Mucosa of stomach (tissue), 1 donor: ENCODE data around the gene PIGU.

Source experiments
- H3K27me3 ChIP-seq: one replicate; pipeline ENCODE4 v1.7.0; 2013; ENCODE audit warnings: mild to moderate bottlenecking, low read length; ENCODE audit not compliant: control insufficient read depth, insufficient read depth
- H3K36me3 ChIP-seq: one replicate; pipeline ENCODE4 v1.7.0; 2013; ENCODE audit warnings: low read length; ENCODE audit not compliant: control insufficient read depth, insufficient read depth
- H3K4me1 ChIP-seq: one replicate; pipeline ENCODE4 v1.7.0; 2013; ENCODE audit warnings: mild to moderate bottlenecking, low read length; ENCODE audit not compliant: control insufficient read depth, insufficient read depth
- H3K4me3 ChIP-seq: one replicate; pipeline ENCODE4 v1.7.0; 2013; ENCODE audit warnings: low read length
- H3K9ac ChIP-seq: one replicate; pipeline ENCODE4 v1.7.0; 2013; ENCODE audit warnings: mild to moderate bottlenecking, low read length, moderate library complexity
- H3K9me3 ChIP-seq: one replicate; pipeline ENCODE4 v1.7.0; 2013; ENCODE audit warnings: mild to moderate bottlenecking, low read length, moderate library complexity; ENCODE audit not compliant: control insufficient read depth
- donor health status: Pancreatic carcinoma.

The PIGU gene

DNA sequence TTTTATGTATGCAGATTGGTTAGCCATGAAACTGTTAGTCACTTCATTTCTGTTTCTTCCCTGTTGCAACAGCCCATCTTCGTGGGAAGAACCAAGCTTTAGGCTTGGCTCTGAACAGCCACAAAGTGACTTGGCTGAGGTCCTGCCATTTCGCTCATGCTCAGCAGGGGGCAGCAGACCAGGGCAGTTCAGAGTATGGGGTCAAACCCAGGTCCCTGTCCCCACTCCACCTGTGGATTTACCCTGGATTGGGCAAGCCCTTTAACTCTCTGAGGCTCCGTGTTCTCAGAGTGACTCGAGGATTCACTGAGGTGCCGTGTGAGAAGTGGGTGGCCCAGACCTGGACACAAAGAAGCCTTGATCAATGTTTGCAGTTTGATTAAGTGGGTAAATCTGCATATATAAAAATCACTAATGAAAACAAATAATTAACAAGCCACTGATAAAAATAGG, 138.2 kb downstream of the PIGU start:
- no peak overlapping the region for H3K9ac ChIP-seq
- no peaks in the 10 kb centered on the region for H3K9me3 ChIP-seq
- H3K4me3 ChIP-seq = no peak overlapping the region
- peaks cover 27% of the 10 kb centered on the region for H3K36me3 ChIP-seq
- H3K4me1 ChIP-seq = no peaks in the 10 kb centered on the region
- H3K27me3 ChIP-seq = no peaks in the 10 kb centered on the region

DNA sequence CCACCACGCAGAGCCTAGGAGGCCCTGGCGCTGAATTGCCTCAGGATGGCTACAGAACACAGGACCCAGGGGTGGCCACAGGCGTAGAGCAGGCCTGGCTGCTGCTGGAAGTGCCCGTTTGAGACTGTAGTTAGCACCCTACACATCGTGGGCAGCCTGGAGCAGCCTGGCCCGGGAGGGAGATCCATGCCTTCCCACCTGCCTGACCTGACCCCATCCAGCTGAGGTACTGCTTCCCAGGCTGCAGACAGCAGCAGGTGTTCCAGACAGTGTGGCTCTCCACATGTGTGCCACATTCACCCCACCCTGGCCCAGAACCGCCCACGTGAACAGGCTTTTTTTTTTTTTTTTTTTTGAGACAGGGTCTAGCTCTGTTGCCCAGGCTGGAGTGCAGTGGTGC, 139.2 kb downstream of the PIGU start:
- H3K36me3 ChIP-seq = peaks cover 27% of the 10 kb centered on the region
- H3K4me3 ChIP-seq = no peak overlapping the region
- H3K27me3 ChIP-seq = no peaks in the 10 kb centered on the region
- H3K9ac ChIP-seq = no peak overlapping the region
- no peaks in the 10 kb centered on the region for H3K4me1 ChIP-seq
- no peaks in the 10 kb centered on the region for H3K9me3 ChIP-seq

DNA sequence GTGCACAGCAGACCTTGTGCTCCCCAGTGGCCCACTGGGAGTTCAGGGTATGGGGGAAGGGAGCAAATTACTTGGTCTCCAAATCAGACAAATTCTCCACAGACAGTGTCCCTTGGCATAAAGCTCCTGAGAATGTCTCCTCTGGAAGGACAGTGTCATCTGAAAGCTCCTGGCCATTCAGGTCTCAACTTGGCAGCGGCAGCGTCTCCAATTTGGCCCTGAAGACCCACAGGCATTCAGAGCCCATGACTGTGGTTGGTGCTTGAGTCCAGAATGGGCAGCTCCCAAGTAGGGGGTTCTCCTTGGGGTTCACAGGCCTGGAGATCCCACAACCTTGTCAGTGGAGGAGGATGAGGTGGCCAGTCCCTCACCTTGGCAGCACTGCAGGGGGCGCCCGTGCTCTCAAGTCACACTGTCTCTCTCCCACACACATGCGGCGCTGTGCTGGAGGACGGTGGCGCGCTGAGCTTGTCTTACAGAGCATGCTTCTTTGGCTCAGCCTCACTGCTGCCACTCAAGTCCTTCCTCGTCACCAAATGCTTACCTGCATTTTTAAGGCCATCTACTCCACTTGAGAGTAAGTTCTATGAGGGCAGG, 140.0 kb downstream of the PIGU start:
- Histone ChIP-seq H3K4me3 (no peak overlapping the region), H3K9me3 (no peaks in the 10 kb centered on the region), H3K36me3 (peaks cover 27% of the 10 kb centered on the region)

DNA sequence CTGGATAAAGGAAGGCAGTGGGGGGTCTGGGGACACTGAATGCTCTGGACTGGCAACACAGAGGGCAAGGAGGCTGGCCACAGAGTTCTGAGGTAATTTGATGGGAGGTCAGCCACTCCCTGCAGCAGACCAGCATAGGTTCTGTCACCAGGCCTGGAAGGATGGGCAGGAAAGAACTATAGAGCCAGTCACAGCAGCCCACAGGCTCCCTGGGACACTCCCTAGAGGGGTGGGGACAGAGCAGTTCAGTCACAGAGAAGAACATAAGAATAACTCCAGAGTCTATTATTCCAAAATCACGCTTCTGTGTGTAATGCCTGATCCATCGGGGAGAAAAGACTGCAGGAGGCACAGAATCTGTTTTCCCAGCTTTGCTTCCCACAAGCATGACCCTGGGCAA, 141.0 kb downstream of the PIGU start:
- H3K4me1 ChIP-seq = no peaks in the 10 kb centered on the region
- H3K4me3 ChIP-seq = no peak overlapping the region
- no peak overlapping the region for H3K9ac ChIP-seq
- H3K9me3 ChIP-seq = no peaks in the 10 kb centered on the region
- H3K27me3 ChIP-seq = no peaks in the 10 kb centered on the region
- peaks cover 23% of the 10 kb centered on the region for H3K36me3 ChIP-seq

More for the DNA sequence above, 140.0 kb downstream of the PIGU start:
- no peak overlapping the region for H3K9ac ChIP-seq
- no peaks in the 10 kb centered on the region for H3K4me1 ChIP-seq
- no peaks in the 10 kb centered on the region for H3K27me3 ChIP-seq

DNA sequence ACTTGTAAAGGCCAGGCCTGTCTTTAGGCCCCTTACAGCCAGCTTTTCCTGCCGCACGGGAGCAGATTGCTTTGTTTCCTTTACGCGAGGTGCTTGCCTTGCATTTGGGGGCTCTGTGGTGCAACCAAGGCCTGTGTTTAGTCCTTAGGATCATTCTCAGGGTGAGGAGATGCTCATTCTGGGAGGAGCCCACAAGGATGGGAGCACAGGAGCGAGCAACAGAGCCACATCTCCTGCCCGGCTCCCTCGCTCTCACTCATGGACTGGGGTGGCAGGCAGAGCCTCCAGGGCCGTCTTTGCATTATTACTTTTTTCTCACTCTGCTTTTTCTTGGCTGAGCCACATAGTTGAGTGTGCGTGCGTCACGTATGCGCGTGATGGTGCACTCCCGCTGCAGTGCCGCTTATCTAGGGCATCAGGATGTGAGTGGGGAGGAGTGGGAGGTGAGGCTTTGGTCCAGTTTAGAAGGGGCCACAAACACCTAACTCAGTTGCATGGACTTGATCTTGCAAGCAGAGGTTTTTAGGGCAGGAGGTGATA, 141.5 kb downstream of the PIGU start:
- no peaks in the 10 kb centered on the region for H3K9me3 ChIP-seq
- no peaks in the 10 kb centered on the region for H3K4me1 ChIP-seq
- no peaks in the 10 kb centered on the region for H3K27me3 ChIP-seq
- peaks cover 18% of the 10 kb centered on the region for H3K36me3 ChIP-seq
- no peak overlapping the region for H3K4me3 ChIP-seq
- H3K9ac ChIP-seq = no peak overlapping the region

DNA sequence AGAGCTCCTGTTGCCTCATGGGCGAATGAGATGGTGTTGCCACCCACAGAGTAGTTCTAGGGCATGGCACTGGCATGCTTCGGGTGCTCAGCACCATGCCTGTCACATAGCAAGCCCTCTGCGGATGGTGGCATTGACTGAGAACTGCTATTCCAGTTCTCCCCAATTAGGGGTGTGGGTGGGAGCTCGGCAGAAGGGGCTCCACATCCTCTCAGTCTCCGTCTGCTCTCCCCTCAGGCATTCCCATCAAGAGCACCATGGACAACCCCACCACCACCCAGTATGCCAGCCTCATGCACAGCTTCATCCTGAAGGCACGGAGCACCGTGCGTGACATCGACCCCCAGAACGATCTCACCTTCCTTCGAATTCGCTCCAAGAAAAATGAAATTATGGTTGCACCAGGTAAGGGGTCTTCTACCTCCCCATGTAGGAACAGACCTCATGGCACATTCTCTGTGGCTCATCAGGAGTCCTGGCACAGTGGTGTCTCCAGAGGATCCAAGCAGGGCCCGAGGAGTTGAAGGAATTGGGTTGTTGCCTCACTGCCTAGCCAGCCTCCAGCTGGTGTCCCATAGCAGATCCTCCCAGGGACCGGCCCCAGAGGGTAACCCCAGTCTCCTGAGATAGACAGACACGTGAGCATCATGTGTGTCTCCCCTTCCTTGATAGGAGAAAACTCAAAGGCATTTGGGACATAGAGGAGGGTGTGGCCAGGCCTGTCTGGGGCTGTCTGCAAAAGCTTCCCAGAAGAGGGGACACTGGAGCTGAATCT, 142.3 kb downstream of the PIGU start:
- Histone ChIP-seq H3K9ac (no peak overlapping the region), H3K36me3 (peaks cover 17% of the 10 kb centered on the region), H3K27me3 (no peaks in the 10 kb centered on the region), H3K9me3 (no peaks in the 10 kb centered on the region), H3K4me3 (no peak overlapping the region), H3K4me1 (no peaks in the 10 kb centered on the region)

DNA sequence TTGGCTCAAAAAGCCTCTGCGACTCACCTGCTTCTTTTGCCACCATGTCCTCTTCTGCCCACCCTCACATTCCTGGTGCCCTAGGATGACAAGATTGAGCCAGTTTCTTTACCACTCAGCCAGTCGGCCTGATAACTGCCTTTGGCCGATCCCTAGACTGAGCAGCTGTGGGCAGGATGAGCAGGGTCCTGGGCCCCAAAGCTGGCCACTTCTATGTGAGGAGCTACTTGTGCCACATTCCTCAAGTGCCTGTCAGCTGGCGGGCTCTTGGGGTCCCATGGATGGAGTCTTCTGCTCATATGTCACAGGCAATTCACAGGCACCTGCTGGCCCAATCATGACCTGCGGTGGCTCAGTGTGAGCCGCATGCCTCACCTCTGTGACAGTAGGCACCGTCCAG, 144.1 kb downstream of the PIGU start:
- Histone ChIP-seq H3K4me1 (peaks cover 11% of the 10 kb centered on the region), H3K9me3 (no peaks in the 10 kb centered on the region), H3K9ac (no peak overlapping the region), H3K4me3 (no peak overlapping the region), H3K36me3 (peaks cover 17% of the 10 kb centered on the region), H3K27me3 (no peaks in the 10 kb centered on the region)

DNA sequence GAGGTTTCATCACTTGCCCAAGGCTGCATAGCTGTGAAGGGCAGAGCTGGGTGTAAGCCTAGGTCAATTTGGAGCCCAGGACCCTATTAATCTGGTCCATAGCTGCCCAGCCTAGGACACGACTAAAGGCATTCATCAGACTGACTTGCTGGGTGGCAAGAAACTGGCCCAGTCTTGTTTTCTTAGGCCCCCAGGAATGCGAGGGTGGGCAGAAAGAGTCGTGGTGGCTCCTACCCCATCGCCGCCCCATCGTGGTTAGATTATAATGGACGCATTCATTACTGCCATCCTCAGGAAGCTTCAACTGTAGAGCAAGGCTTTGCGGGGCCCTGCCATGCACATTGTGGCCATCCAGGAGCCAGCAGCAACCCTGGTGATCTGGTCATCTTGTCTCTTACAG, 144.6 kb downstream of the PIGU start:
- peaks cover 16% of the 10 kb centered on the region for H3K4me1 ChIP-seq
- no peak overlapping the region for H3K9ac ChIP-seq

DNA sequence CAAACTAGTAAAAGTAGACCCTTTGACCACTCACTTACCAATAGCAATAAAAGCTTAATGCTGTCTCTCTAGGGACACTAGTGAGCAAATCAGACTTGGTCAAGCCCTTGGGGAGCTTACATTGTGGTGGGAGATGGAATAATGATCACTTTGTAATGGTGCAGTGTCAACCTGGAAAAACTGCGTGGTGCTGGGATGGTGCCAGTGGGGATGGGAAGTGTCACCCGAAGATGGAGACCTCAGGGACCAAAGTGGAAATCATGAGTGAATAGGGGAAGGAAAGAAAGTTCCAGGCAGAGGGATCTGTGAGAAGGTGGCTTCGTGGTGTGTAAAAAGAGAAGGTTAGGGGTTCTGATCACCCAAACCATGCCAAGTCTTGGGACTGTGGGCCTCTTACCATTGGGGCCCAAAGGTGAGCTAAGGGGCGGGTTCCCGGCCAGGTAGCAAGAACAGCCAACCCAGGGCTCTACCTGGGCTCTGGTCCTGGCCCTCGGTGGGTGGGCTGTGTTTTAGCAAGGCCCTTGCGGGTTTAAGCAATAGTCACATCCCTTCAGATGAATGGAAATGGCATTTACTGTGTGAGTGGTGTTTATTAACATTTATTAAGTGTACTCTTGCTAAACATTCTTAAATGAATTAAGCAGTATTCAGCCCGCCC, 145.2 kb downstream of the PIGU start:
- Histone ChIP-seq H3K4me3 (no peak overlapping the region), H3K36me3 (peaks cover 27% of the 10 kb centered on the region), H3K9me3 (no peaks in the 10 kb centered on the region), H3K4me1 (peaks cover 22% of the 10 kb centered on the region), H3K9ac (no peak overlapping the region), H3K27me3 (no peaks in the 10 kb centered on the region)

More for the DNA sequence above, 144.6 kb downstream of the PIGU start:
- Histone ChIP-seq H3K27me3 (no peaks in the 10 kb centered on the region), H3K9me3 (no peaks in the 10 kb centered on the region), H3K4me3 (no peak overlapping the region), H3K36me3 (peaks cover 21% of the 10 kb centered on the region)

DNA sequence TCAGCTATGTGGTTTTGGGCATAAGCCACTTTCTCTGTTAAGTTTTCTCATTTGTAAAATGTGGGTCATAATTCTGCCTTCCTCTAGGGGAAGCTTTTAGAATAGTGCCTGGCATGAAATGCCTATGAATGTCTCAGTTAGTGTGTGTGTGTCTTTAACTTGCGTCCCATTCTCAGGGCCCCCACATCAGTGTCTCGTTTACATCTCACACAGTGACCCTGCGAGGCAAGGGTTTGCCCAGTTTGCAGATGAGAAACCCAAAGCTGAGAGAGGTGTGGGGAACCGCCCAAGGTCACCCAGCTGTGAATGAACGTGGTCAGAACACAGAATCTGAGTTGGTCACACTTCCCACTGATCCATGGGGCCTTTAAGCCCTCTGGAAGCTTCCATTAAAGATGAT, 146.6 kb downstream of the PIGU start:
- Histone ChIP-seq H3K27me3 (no peaks in the 10 kb centered on the region), H3K4me1 (peaks cover 35% of the 10 kb centered on the region), H3K4me3 (no peak overlapping the region), H3K9ac (no peak overlapping the region), H3K9me3 (no peaks in the 10 kb centered on the region), H3K36me3 (peaks cover 19% of the 10 kb centered on the region)

DNA sequence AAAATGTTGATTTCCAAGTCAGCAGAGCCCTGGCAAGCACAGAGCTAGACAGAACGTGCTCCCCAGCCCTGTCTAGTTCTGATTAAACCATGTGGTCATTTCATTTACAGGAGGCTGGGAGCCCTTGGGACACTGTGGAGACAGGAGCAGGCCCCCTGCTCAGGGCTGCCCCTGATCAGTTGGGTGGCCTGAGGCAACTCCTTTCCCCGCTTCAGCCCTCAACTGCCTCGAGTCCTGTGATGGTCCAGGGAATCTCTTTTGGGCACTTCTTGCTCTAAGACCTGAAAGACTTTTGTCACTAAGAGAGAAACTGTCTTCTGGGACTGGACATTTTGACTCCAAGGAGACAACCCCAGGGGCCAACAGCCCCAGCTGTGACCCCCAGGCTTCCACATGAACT, 147.2 kb downstream of the PIGU start:
- no peaks in the 10 kb centered on the region for H3K27me3 ChIP-seq
- H3K4me3 ChIP-seq = no peak overlapping the region
- peaks cover 41% of the 10 kb centered on the region for H3K4me1 ChIP-seq
- H3K9me3 ChIP-seq = no peaks in the 10 kb centered on the region
- H3K9ac ChIP-seq = no peak overlapping the region
- H3K36me3 ChIP-seq = peaks cover 14% of the 10 kb centered on the region

DNA sequence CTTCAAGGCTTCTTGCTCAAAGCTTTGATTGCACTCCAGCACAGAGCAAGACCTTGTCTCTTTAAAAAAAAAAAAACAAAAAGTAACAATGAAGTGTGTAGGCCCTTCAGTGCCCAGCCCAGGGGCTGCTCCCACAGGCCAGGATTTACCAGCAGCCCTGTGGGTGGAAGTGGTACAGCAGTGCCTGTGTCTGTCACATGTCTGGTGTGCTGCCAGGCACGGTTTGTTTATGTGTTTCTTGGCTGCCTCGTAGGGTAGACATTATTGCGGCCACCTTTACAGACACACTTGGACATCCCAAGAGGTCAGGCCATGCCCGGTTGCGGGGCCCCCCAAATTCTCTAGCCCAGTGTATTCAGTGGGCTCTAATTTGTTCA, 148.0 kb downstream of the PIGU start:
- H3K36me3 ChIP-seq = peaks cover 11% of the 10 kb centered on the region
- peak overlapping the region; percentile 19 for H3K9ac ChIP-seq
- peaks cover 47% of the 10 kb centered on the region for H3K4me1 ChIP-seq

More for the DNA sequence above, 148.0 kb downstream of the PIGU start:
- Histone ChIP-seq H3K9me3 (no peaks in the 10 kb centered on the region), H3K27me3 (no peaks in the 10 kb centered on the region), H3K4me3 (no peak overlapping the region)
